Adrenal gland (tissue), 12 donors: ENCODE measurements around the gene CCL4. TPM values are rescaled to one million over a fixed set of nuclear protein-coding genes. Genes with fewer than 3 reads are reported as not detected.

Source experiments
- DNase-seq, 7 donors: peaks; one replicate each; pipeline ENCODE4 v3.0.0-alpha.2; 2019 to 2020
- H3K27ac ChIP-seq, 5 donors: fragments of 200-600 bp; sonication (generic) in 4 of 5; 1 replicate in 3 of 5; 2 replicates in 2 of 5; pipeline versions ENCODE4 v1.5.1 to v1.8.0; 2016 to 2020; ENCODE audit warnings: mild to moderate bottlenecking in 1 of 5
- H3K27me3 ChIP-seq: fragments of 200-600 bp; 2 replicates; pipeline ENCODE4 v1.8.0; 2021
- H3K36me3 ChIP-seq, 2 donors: fragments of 200-600 bp; replicated peaks in 1 of 2; 1 replicate in 1 of 2; 2 replicates in 1 of 2; pipeline versions ENCODE4 v1.5.1 to v1.8.0; 2018 to 2022
- H3K4me1 ChIP-seq, 2 donors: fragments of 200-600 bp; replicated peaks in 1 of 2; 1 replicate in 1 of 2; 2 replicates in 1 of 2; pipeline versions ENCODE4 v1.5.1 to v1.8.0; 2018 to 2021
- H3K4me3 ChIP-seq, 4 donors: fragments of 200-600 bp; sonication (generic) in 3 of 4; one replicate each; pipeline ENCODE4 v1.5.1; 2016 to 2018
- H3K9me3 ChIP-seq, 3 donors: fragments of 200-600 bp; sonication (generic) in 1 of 3; replicated peaks in 1 of 3; 1 replicate in 2 of 3; 2 replicates in 1 of 3; pipeline versions ENCODE4 v1.5.1 to v1.8.0; 2016 to 2021
- CTCF ChIP-seq, 6 experiments: fragments of 450-650 bp in 4 of 6; fragments of 200-600 bp in 2 of 6; sonication (generic) in 1 of 6; IDR thresholded peaks; 1 replicate in 5 of 6; 2 replicates in 1 of 6; pipeline versions ENCODE4 v1.5.1 to v1.8.0; 2016 to 2021; ENCODE audit warnings: antibody characterized with exemption in 6 of 6, mild to moderate bottlenecking in 2 of 6, moderate library complexity in 1 of 6
- POLR2A ChIP-seq, 2 donors: fragments of 450-650 bp; IDR thresholded peaks; one replicate each; pipeline ENCODE4 v1.6.1; 2017; ENCODE audit warnings: antibody characterized with exemption in 2 of 2, mild to moderate bottlenecking in 2 of 2, moderate library complexity in 1 of 2
- WGBS, 4 donors: extraction: QIAGEN DNeasy Blood & Tissue Kit in 2 of 4; methylation state at CpG; one replicate each; pipeline versions ENCODE4 v1.1.5 to v1.1.7; 2013 to 2017; 5-methylcytosine and 5-hydroxymethylcytosine counted together
- intact Hi-C, 2 donors: fragments of 100-400 bp; cut with DNase I; formaldehyde crosslinking; loops; one replicate each; pipeline versions ENCODE4 v1.14.1 to v1.15.0; 2022 to 2023
- polyA plus RNA-seq, 3 donors: library from polyadenylated mRNA; stranded (reverse); fragments of 200-250 nt in 2 of 3; fragments of 350-450 nt in 1 of 3; fragmentation: Illumina TruSeq in 1 of 3; extraction: RNeasy Lipid Tissue Mini Kit (QIAGEN cat#74804) in 1 of 3; gene quantifications; one replicate each; pipeline ENCODE4 v1.2.3, GENCODE V29; 2013 to 2014
- total RNA-seq, 9 donors: library from RNA; depleted of rRNA in 4 of 9; stranded (reverse); fragments of >200 nt in 4 of 9; fragments of 120-200 nt in 1 of 9; fragmentation: NEBNext Ultra II Directional in 1 of 9; extraction: Animal tissue kit (Norgen Biotek cat#: 25700) in 1 of 9; gene quantifications; one replicate each; pipeline versions ENCODE4 v1.1.0 to v1.2.4, GENCODE V29; 2013 to 2023
- donor health status: healthy with polysubstance abuse.
- donor health status: Bipolar disorder and iron deficiency.
- donor health status: DM: yes; HTN: yes; CAD: no.
- donor health status: DM: no; HTN: no; CAD: no.
- donor health status: DM: no; HTN: no; CAD: no.
- donor health status: DM: yes; HTN: yes; CAD: no.

The CCL4 gene
- total and polyA plus RNA-seq, 12 donors: 0.72 to 17.5 (median 5.4) TPM

- TF ChIP-seq POLR2A (IDR thresholded peaks at IDR 0.05): no peak
- TF ChIP-seq CTCF (IDR thresholded peaks at IDR 0.05): no peak
- no peaks in the 10 kb centered on the region for H3K9me3 ChIP-seq
- no peak overlapping the region for H3K27ac ChIP-seq
- DNase-seq: no peak
- H3K27me3 ChIP-seq: no peaks in the 10 kb centered on the region
- no peak overlapping the region for H3K4me3 ChIP-seq
- H3K4me1 ChIP-seq: no peaks in the 10 kb centered on the region
- intact Hi-C loops: no loop called here
- H3K36me3 ChIP-seq: no peaks in the 10 kb centered on the region
- 60 to 78% (median 71%) methylated on average over 7 of the region's 7 CpGs for WGBS, 4 donors
These were observed 44.2 kb upstream of the CCL4 start for GRCh38 chr17:36059406-36059805.

DNA sequence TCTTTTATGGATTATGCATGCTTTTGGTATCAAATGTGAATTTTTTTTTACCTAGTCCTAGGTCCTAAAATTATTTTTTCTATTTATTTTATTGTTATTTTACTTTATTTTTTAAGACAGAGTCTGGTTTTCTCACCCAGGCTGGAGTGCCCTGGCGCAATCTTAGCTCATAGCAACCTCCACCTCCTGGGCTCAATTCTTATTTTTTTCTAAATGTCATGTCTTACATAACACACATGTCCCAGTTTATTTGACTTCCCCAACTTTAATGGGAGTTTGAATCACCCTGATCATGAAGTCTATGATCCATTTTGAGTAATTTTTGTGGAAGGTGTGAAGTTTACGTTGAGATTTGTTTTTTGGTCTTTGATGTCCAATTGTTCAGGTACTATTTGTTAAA is 42.8 kb upstream of the CCL4 start:
- Histone ChIP-seq H3K4me1 (no peaks in the 10 kb centered on the region), H3K27ac (no peak overlapping the region), H3K27me3 (no peaks in the 10 kb centered on the region), H3K4me3 (no peak overlapping the region), H3K9me3 (no peaks in the 10 kb centered on the region), H3K36me3 (no peaks in the 10 kb centered on the region)
- no peak for DNase-seq
- intact Hi-C loops: no loop called here
- TF ChIP-seq CTCF (IDR thresholded peaks at IDR 0.05) (no peak), POLR2A (IDR thresholded peaks at IDR 0.05) (no peak)
- WGBS, 4 donors: 65 to 82% (median 72%) methylated on average over 2 of the region's 2 CpGs

DNA sequence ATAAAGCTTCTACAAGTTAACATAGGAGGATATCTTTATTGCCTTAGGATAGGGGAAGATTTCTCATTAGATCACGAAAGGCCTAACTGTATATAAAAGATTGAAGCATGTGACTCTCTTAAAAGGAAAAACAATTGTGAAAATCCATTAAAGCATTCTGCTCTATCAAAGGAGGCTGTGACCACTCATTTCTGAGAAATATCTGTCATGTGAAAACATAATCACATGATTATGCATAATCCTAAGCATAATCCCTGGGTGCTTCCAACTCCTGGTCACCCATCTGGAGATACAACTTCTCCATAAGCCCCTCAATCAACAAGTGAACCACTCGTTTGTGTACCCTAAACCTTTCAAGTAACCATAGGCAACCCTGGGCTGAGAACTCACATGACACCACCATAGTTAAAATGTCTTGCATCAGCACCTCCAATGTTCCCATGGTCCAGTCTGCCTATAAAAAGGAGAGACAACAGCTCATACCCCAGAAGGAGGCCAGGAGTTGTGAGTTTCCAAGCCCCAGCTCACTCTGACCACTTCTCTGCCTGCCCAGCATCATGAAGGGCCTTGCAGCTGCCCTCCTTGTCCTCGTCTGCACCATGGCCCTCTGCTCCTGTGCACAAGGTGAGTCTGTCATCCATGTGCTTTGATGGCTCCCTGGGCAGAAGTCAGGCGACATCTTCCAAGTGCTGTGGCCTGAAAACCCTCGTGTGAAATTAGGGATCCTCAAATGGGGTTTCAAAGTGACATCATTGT is 39.7 kb upstream of the CCL4 start, which contains the start of gene CCL18:
Gene CCL18 (plus strand): TSS at position 487 of the 756 bp plus-strand sequence. CDS start 71 bp downstream, at position 558.
- WGBS, 4 donors: 54 to 68% (median 63%) methylated on average over 3 to 5 of the region's 5 CpGs
- DNase-seq: no peak
- TF ChIP-seq POLR2A (IDR thresholded peaks at IDR 0.05) (no peak), CTCF (IDR thresholded peaks at IDR 0.05) (no peak)
- intact Hi-C loops: no loop called here
- Histone ChIP-seq H3K27ac (no peak within 1 kb of the TSS), H3K9me3 (no peaks in the 10 kb centered on the region), H3K27me3 (no peaks in the 10 kb centered on the region), H3K4me3 (no peak within 1 kb of the TSS), H3K36me3 (no peaks in the 10 kb centered on the region), H3K4me1 (no peaks in the 10 kb centered on the region)

DNA sequence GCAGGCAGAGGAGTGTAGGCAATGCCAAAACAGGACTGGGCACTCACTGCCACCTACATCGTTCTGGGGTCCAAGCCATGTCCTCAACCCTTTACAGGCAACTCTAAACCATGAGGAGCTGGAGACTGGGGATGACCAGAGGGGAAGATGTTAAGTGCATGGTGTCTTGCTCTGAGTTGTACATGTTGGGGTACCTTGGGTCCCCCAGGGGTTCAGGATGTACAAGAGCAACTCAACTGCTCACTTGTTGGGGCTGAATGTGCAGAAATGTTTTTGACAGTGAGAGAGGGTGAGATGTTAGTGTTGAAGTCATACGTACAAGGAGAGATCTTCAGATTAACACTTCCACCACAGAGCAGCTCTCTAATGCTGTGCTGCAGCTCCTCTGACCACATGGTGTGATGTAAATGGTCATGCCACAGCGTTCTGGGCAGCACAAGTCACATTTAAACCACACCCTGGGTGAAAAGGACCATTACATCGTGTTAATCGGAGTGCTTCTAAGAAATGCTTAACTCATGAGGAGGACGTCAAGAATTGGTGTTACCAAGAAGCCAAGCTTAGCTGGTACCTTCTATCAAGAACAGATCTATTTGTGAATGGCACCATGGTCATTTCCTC is 37.2 kb upstream of the CCL4 start:
- no peaks in the 10 kb centered on the region for H3K36me3 ChIP-seq
- intact Hi-C loops: no loop called here

More for the DNA sequence above, 37.2 kb upstream of the CCL4 start:
- Histone ChIP-seq H3K27me3 (no peaks in the 10 kb centered on the region), H3K27ac (no peak overlapping the region), H3K4me1 (no peaks in the 10 kb centered on the region), H3K9me3 (no peaks in the 10 kb centered on the region), H3K4me3 (no peak overlapping the region)
- DNase-seq: no peak
- TF ChIP-seq POLR2A (IDR thresholded peaks at IDR 0.05): no peak
- no peak for TF ChIP-seq CTCF (IDR thresholded peaks at IDR 0.05)
- WGBS, 4 donors: 64 to 79% (median 74%) methylated on average over 6 of the region's 6 CpGs
